ENCODE measurements around the gene ECE2. TPM values are rescaled to one million over a fixed set of nuclear protein-coding genes. Genes with fewer than 3 reads are reported as not detected.

Gene ECE2
- total RNA-seq, 1 experiment from 2014 or later = not detected

DNA sequence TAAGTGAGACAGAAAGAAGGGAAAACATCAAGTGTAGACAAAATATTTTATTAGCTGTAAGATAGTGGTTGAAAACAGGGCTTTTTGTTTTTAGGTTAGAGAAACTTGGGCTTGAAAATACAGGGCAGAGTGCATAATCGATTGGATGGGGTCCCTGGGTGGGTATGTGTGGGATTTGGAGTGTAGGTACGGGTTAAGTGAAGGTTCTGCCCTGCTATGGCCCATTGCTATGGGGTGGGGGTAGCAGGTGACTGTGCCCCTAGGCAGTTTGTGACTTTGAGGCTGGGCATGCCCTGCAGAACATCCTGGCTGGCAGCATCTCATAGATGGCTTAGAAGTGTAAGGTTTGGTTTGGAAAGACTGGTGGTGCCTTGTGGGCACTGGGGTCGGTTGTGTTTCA lies 57.9 kb downstream of the ECE2 start:
- DNase-seq (ENCODE audit: low spot score) = no peak
- ChIA-PET POLR2A (ENCODE audit: low non-redundant PET) (no interaction called here), CTCF (no interaction called here)
- intact Hi-C loops (cut with micrococcal nuclease; ENCODE audit: unreplicated experiment) = no loop called here
- Histone ChIP-seq H3K27me3 (replicated peaks; ENCODE audit: insufficient read depth, low read depth, low read length, poor library complexity) (no peaks in the 10 kb centered on the region), H3K27ac (ENCODE audit: low read depth, low read length, poor library complexity, severe bottlenecking) (no peak overlapping the region), H3K36me3 (ENCODE audit: insufficient read depth, low read length, poor library complexity, severe bottlenecking) (peaks cover 65% of the 10 kb centered on the region), H3K4me3 (ENCODE audit: low read depth, low read length, poor library complexity, severe bottlenecking) (no peak overlapping the region), H3K9me3 (ENCODE audit: low read depth, low read length, poor library complexity, severe bottlenecking) (no peaks in the 10 kb centered on the region), H3K4me1 (ENCODE audit: insufficient read depth, low read length, poor library complexity, severe bottlenecking) (peaks cover 28% of the 10 kb centered on the region)
- no TSS peak for BruUV-seq (replicated peaks)
- TF ChIP-seq, protein P1, sequence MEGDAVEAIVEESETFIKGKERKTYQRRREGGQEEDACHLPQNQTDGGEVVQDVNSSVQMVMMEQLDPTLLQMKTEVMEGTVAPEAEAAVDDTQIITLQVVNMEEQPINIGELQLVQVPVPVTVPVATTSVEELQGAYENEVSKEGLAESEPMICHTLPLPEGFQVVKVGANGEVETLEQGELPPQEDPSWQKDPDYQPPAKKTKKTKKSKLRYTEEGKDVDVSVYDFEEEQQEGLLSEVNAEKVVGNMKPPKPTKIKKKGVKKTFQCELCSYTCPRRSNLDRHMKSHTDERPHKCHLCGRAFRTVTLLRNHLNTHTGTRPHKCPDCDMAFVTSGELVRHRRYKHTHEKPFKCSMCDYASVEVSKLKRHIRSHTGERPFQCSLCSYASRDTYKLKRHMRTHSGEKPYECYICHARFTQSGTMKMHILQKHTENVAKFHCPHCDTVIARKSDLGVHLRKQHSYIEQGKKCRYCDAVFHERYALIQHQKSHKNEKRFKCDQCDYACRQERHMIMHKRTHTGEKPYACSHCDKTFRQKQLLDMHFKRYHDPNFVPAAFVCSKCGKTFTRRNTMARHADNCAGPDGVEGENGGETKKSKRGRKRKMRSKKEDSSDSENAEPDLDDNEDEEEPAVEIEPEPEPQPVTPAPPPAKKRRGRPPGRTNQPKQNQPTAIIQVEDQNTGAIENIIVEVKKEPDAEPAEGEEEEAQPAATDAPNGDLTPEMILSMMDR (conservative IDR thresholded peaks at IDR 0.05; ENCODE audit: low read depth, low read length) = no peak
- no peak for TF ChIP-seq EZH2 (IDR thresholded peaks at IDR 0.05; ENCODE audit: borderline replicate concordance, low read depth, low read length, poor library complexity, severe bottlenecking)

GRCh38 chr3:184334470-184335158 lies 58.8 kb downstream of the ECE2 start:
- POLR2A ChIA-PET (ENCODE audit: low non-redundant PET) = no interaction called here
- H3K4me1 ChIP-seq (ENCODE audit: insufficient read depth, low read length, poor library complexity, severe bottlenecking) = peaks cover 30% of the 10 kb centered on the region
- no TSS peak for BruUV-seq (replicated peaks)

GRCh38 chr3:184335291-184335660 lies 59.5 kb downstream of the ECE2 start:
- ChIA-PET POLR2A (ENCODE audit: low non-redundant PET) (no interaction called here), CTCF (no interaction called here)
- no TSS peak for BruUV-seq (replicated peaks)
- H3K4me3 ChIP-seq (ENCODE audit: low read depth, low read length, poor library complexity, severe bottlenecking) = peak overlapping the region; percentile 90
- intact Hi-C loops (cut with micrococcal nuclease; ENCODE audit: unreplicated experiment) = no loop called here
- no peaks in the 10 kb centered on the region for H3K27me3 ChIP-seq (replicated peaks; ENCODE audit: insufficient read depth, low read depth, low read length, poor library complexity)
- H3K36me3 ChIP-seq (ENCODE audit: insufficient read depth, low read length, poor library complexity, severe bottlenecking) = peaks cover 49% of the 10 kb centered on the region
- TF ChIP-seq, protein P1 (conservative IDR thresholded peaks at IDR 0.05; ENCODE audit: low read depth, low read length) = no peak
- TF ChIP-seq EZH2 (IDR thresholded peaks at IDR 0.05; ENCODE audit: borderline replicate concordance, low read depth, low read length, poor library complexity, severe bottlenecking) = no peak
- no peaks in the 10 kb centered on the region for H3K9me3 ChIP-seq (ENCODE audit: low read depth, low read length, poor library complexity, severe bottlenecking)
- H3K4me1 ChIP-seq (ENCODE audit: insufficient read depth, low read length, poor library complexity, severe bottlenecking) = peaks cover 30% of the 10 kb centered on the region
- DNase-seq (ENCODE audit: low spot score) = peak; percentile 32
- peak overlapping the region; percentile 95 for H3K27ac ChIP-seq (ENCODE audit: low read depth, low read length, poor library complexity, severe bottlenecking)

More at GRCh38 chr3:184334470-184335158, 58.8 kb downstream of the ECE2 start:
- Histone ChIP-seq H3K36me3 (ENCODE audit: insufficient read depth, low read length, poor library complexity, severe bottlenecking) (peaks cover 56% of the 10 kb centered on the region), H3K27me3 (replicated peaks; ENCODE audit: insufficient read depth, low read depth, low read length, poor library complexity) (no peaks in the 10 kb centered on the region), H3K27ac (ENCODE audit: low read depth, low read length, poor library complexity, severe bottlenecking) (peak overlapping the region; percentile 95), H3K9me3 (ENCODE audit: low read depth, low read length, poor library complexity, severe bottlenecking) (no peaks in the 10 kb centered on the region), H3K4me3 (ENCODE audit: low read depth, low read length, poor library complexity, severe bottlenecking) (no peak overlapping the region)
- intact Hi-C loops (cut with micrococcal nuclease; ENCODE audit: unreplicated experiment) = no loop called here
- no peak for TF ChIP-seq EZH2 (IDR thresholded peaks at IDR 0.05; ENCODE audit: borderline replicate concordance, low read depth, low read length, poor library complexity, severe bottlenecking)
- TF ChIP-seq, protein P1 (conservative IDR thresholded peaks at IDR 0.05; ENCODE audit: low read depth, low read length) = no peak
- CTCF ChIA-PET = no interaction called here
- no peak for DNase-seq (ENCODE audit: low spot score)

Data from A673 (cell line).